Lower lobe of right lung (tissue), 2 donors: ENCODE measurements around the gene SSBP2. TPM values are rescaled to one million over a fixed set of nuclear protein-coding genes. Genes with fewer than 3 reads are reported as not detected.

Experiments
- ATAC-seq, 2 donors: fragments of 200-7000 bp; cut with Tn5 transposase; one replicate each; pipeline ENCODE4 v1.9.1; 2020 to 2022; ENCODE audit warnings: mild to moderate bottlenecking in 2 of 2, moderate library complexity in 2 of 2
- DNase-seq: peaks from one replicate; pipeline ENCODE4 v3.0.0-alpha.2; 2020
- H3K27ac ChIP-seq: fragments of 200-600 bp; one replicate; pipeline ENCODE4 v1.8.0; 2022
- H3K27me3 ChIP-seq: fragments of 200-600 bp; one replicate; pipeline ENCODE4 v1.8.0; 2022; ENCODE audit warnings: low read depth
- H3K36me3 ChIP-seq: fragments of 200-600 bp; one replicate; pipeline ENCODE4 v1.8.0; 2022; ENCODE audit warnings: mild to moderate bottlenecking
- H3K4me1 ChIP-seq: fragments of 200-600 bp; one replicate; pipeline ENCODE4 v1.8.0; 2022
- H3K4me3 ChIP-seq: fragments of 200-600 bp; one replicate; pipeline ENCODE4 v1.8.0; 2022; ENCODE audit warnings: mild to moderate bottlenecking
- H3K9me3 ChIP-seq: fragments of 200-600 bp; one replicate; pipeline ENCODE4 v1.8.0; 2022
- CTCF ChIP-seq: fragments of 200-600 bp; IDR thresholded peaks from one replicate; pipeline ENCODE4 v1.8.0; 2022; ENCODE audit warnings: antibody characterized with exemption, mild to moderate bottlenecking
- intact Hi-C: fragments of 100-400 bp; cut with DNase I; formaldehyde crosslinking; loops from one replicate; pipeline ENCODE4 v1.11.0; 2022
- total RNA-seq: library from RNA; stranded (reverse); fragmentation: NEBNext Ultra II Directional; extraction: Animal tissue kit (Norgen Biotek cat#: 25700); gene quantifications from one replicate; pipeline ENCODE4 v1.2.1, GENCODE V29; 2021
- donor health status: DM: no; HTN: yes; CAD: no; lungs with severe emphysema.

Gene SSBP2
- total RNA-seq, 1 donor from 2014 or later, result 41.1 TPM

GRCh38 chr5:81429985-81430384, 320.9 kb downstream of the SSBP2 start:
- Histone ChIP-seq H3K9me3 (no peaks in the 10 kb centered on the region), H3K36me3 (no peaks in the 10 kb centered on the region), H3K4me1 (peaks cover 17% of the 10 kb centered on the region), H3K27me3 (no peaks in the 10 kb centered on the region), H3K4me3 (no peak overlapping the region), H3K27ac (no peak overlapping the region)
- intact Hi-C loops, result loop anchor here (10.0 kb wide), 1 partner anchor 315 kb away; no protein-coding TSS in a partner anchor
- no peak for TF ChIP-seq CTCF
- ATAC-seq (no peak), DNase-seq (no peak)

GRCh38 chr5:81429363-81429762, 321.5 kb downstream of the SSBP2 start:
- DNase-seq (no peak), ATAC-seq (no peak)
- no peaks in the 10 kb centered on the region for H3K36me3 ChIP-seq
- no peaks in the 10 kb centered on the region for H3K27me3 ChIP-seq
- peaks cover 17% of the 10 kb centered on the region for H3K4me1 ChIP-seq
- H3K9me3 ChIP-seq, result no peaks in the 10 kb centered on the region
- intact Hi-C loops, result loop anchor here (10.0 kb wide), 1 partner anchor 315 kb away; no protein-coding TSS in a partner anchor
- no peak overlapping the region for H3K27ac ChIP-seq
- no peak overlapping the region for H3K4me3 ChIP-seq
- TF ChIP-seq CTCF, result no peak

GRCh38 chr5:81428861-81429260, 322.0 kb downstream of the SSBP2 start:
- no peaks in the 10 kb centered on the region for H3K9me3 ChIP-seq
- no peak overlapping the region for H3K4me3 ChIP-seq
- H3K27me3 ChIP-seq, result no peaks in the 10 kb centered on the region
- DNase-seq, result no peak
- no peak for TF ChIP-seq CTCF
- no peak for ATAC-seq
- H3K36me3 ChIP-seq, result no peaks in the 10 kb centered on the region
- H3K27ac ChIP-seq, result no peak overlapping the region
- intact Hi-C loops, result loop anchor here (10.0 kb wide), 1 partner anchor 316 kb away; no protein-coding TSS in a partner anchor
- H3K4me1 ChIP-seq, result peaks cover 17% of the 10 kb centered on the region

- no peaks in the 10 kb centered on the region for H3K27me3 ChIP-seq
- intact Hi-C loops, result loop anchor here (10.0 kb wide), 1 partner anchor 316 kb away; no protein-coding TSS in a partner anchor
These were observed 322.5 kb downstream of the SSBP2 start for GRCh38 chr5:81428446-81428845.

GRCh38 chr5:81427566-81427965, 323.3 kb downstream of the SSBP2 start:
- H3K9me3 ChIP-seq, result no peaks in the 10 kb centered on the region
- H3K36me3 ChIP-seq, result no peaks in the 10 kb centered on the region
- DNase-seq (no peak), ATAC-seq (no peak)
- no peak overlapping the region for H3K4me3 ChIP-seq
- peaks cover 17% of the 10 kb centered on the region for H3K4me1 ChIP-seq
- TF ChIP-seq CTCF, result no peak
- H3K27me3 ChIP-seq, result no peaks in the 10 kb centered on the region
- intact Hi-C loops, result loop anchor here (10.0 kb wide), 1 partner anchor 317 kb away; no protein-coding TSS in a partner anchor
- H3K27ac ChIP-seq, result no peak overlapping the region

More at GRCh38 chr5:81428446-81428845, 322.5 kb downstream of the SSBP2 start:
- no peak for DNase-seq
- Histone ChIP-seq H3K27ac (no peak overlapping the region), H3K36me3 (no peaks in the 10 kb centered on the region), H3K9me3 (no peaks in the 10 kb centered on the region), H3K4me1 (peaks cover 17% of the 10 kb centered on the region), H3K4me3 (no peak overlapping the region)
- no peak for ATAC-seq
- TF ChIP-seq CTCF, result no peak
